ENCODE data around the gene PSMA6. TPM values are rescaled to one million over a fixed set of nuclear protein-coding genes. Genes with fewer than 3 reads are reported as not detected.
"Not testable (repeated sequence)": the region's sequence is repeated elsewhere in the genome, so short reads cannot be mapped to it uniquely, and the experiment has no call there.

PSMA6 gene
- total and polyA plus RNA-seq, 4 donors, result 87.5 to 151 (median 98.8) TPM

- Histone ChIP-seq H3K9me3 (ENCODE audit: control insufficient read depth in 4 of 4, low read length in 3 of 4) (no peaks in the 10 kb centered on the region), H3K36me3 (ENCODE audit: control insufficient read depth in 4 of 4, insufficient read depth in 3 of 4, low read depth in 1 of 4, low read length in 3 of 4) (peaks cover 0 to 2% (median 0%) of the 10 kb centered on the region in 4 donors), H3K4me3 (ENCODE audit: low read depth in 1 of 3, low read length in 3 of 3) (no peak overlapping the region), H3K4me1 (ENCODE audit: control insufficient read depth in 4 of 4, insufficient read depth in 4 of 4, low read length in 3 of 4) (no peaks in the 10 kb centered on the region), H3K9ac (ENCODE audit: low read depth in 1 of 2, low read length in 2 of 2) (no peak overlapping the region), H3K27ac (ENCODE audit: low read depth in 1 of 2, low read length in 2 of 2) (no peak overlapping the region), H3K27me3 (ENCODE audit: control insufficient read depth in 4 of 4, insufficient read depth in 4 of 4, low read length in 3 of 4) (no peaks in the 10 kb centered on the region)
- DNase-seq (ENCODE audit: low spot score), result no peak
- 81% methylated on average over 4 of the region's 4 CpGs for WGBS
- TF ChIP-seq ZBTB33 (IDR thresholded peaks at IDR 0.05) (no peak), GABPA (IDR thresholded peaks at IDR 0.05 in 1 of 2, conservative IDR thresholded peaks at IDR 0.05 in 1 of 2) (no peak), YY1 (IDR thresholded peaks at IDR 0.05) (no peak), RAD21 (IDR thresholded peaks at IDR 0.05) (no peak), FOXA1 (IDR thresholded peaks at IDR 0.05) (no peak), MAX (IDR thresholded peaks at IDR 0.05) (no peak)
Observed at GRCh38 chr14:35250319-35250718, 41.9 kb upstream of the PSMA6 start.

- H3K4me1 ChIP-seq (ENCODE audit: control insufficient read depth in 4 of 4, insufficient read depth in 4 of 4, low read length in 3 of 4), result no peaks in the 10 kb centered on the region
- H3K27me3 ChIP-seq (ENCODE audit: control insufficient read depth in 4 of 4, insufficient read depth in 4 of 4, low read length in 3 of 4), result no peaks in the 10 kb centered on the region
- DNase-seq (ENCODE audit: low spot score), result no peak
- H3K27ac ChIP-seq (ENCODE audit: low read depth in 1 of 2, low read length in 2 of 2), result no peak overlapping the region
- WGBS, result 93% methylated on average over 1 of the region's 1 CpG
- no peak overlapping the region for H3K9ac ChIP-seq (ENCODE audit: low read depth in 1 of 2, low read length in 2 of 2)
- no peak for TF ChIP-seq TAF1 (conservative IDR thresholded peaks at IDR 0.05)
- TF ChIP-seq HNF4G (IDR thresholded peaks at IDR 0.05), result no peak
- TF ChIP-seq FOXA2 (IDR thresholded peaks at IDR 0.05), result no peak
- no peak for TF ChIP-seq SP1 (IDR thresholded peaks at IDR 0.05)
- peaks cover 0 to 2% (median 0%) of the 10 kb centered on the region in 4 donors for H3K36me3 ChIP-seq (ENCODE audit: control insufficient read depth in 4 of 4, insufficient read depth in 3 of 4, low read depth in 1 of 4, low read length in 3 of 4)
- H3K9me3 ChIP-seq (ENCODE audit: control insufficient read depth in 4 of 4, low read length in 3 of 4), result no peaks in the 10 kb centered on the region
- no peak overlapping the region for H3K4me3 ChIP-seq (ENCODE audit: low read depth in 1 of 3, low read length in 3 of 3)
Observed at GRCh38 chr14:35252451-35252868, 39.7 kb upstream of the PSMA6 start.

- H3K4me3 ChIP-seq (ENCODE audit: low read depth in 1 of 3, low read length in 3 of 3); H3K9me3 ChIP-seq (ENCODE audit: control insufficient read depth in 4 of 4, low read length in 3 of 4); H3K27me3 ChIP-seq (ENCODE audit: control insufficient read depth in 4 of 4, insufficient read depth in 4 of 4, low read length in 3 of 4); H3K27ac ChIP-seq (ENCODE audit: low read depth in 1 of 2, low read length in 2 of 2); H3K36me3 ChIP-seq (ENCODE audit: control insufficient read depth in 4 of 4, insufficient read depth in 3 of 4, low read depth in 1 of 4, low read length in 3 of 4); H3K4me1 ChIP-seq (ENCODE audit: control insufficient read depth in 4 of 4, insufficient read depth in 4 of 4, low read length in 3 of 4); H3K9ac ChIP-seq (ENCODE audit: low read depth in 1 of 2, low read length in 2 of 2); DNase-seq (ENCODE audit: low spot score): not testable (repeated sequence)
- WGBS, result 97% methylated on average over 3 of the region's 3 CpGs
Observed at GRCh38 chr14:35253056-35253455, 39.1 kb upstream of the PSMA6 start.

- not testable (repeated sequence) for DNase-seq (ENCODE audit: low spot score); H3K27me3 ChIP-seq (ENCODE audit: control insufficient read depth in 4 of 4, insufficient read depth in 4 of 4, low read length in 3 of 4); H3K36me3 ChIP-seq (ENCODE audit: control insufficient read depth in 4 of 4, insufficient read depth in 3 of 4, low read depth in 1 of 4, low read length in 3 of 4); H3K9me3 ChIP-seq (ENCODE audit: control insufficient read depth in 4 of 4, low read length in 3 of 4); H3K4me3 ChIP-seq (ENCODE audit: low read depth in 1 of 3, low read length in 3 of 3); H3K27ac ChIP-seq (ENCODE audit: low read depth in 1 of 2, low read length in 2 of 2); H3K9ac ChIP-seq (ENCODE audit: low read depth in 1 of 2, low read length in 2 of 2); H3K4me1 ChIP-seq (ENCODE audit: control insufficient read depth in 4 of 4, insufficient read depth in 4 of 4, low read length in 3 of 4)
- WGBS, result 94% methylated on average over 7 of the region's 7 CpGs
Observed at GRCh38 chr14:35254034-35254622, 38.1 kb upstream of the PSMA6 start.
